Mucosa of stomach (tissue), 1 donor: ENCODE measurements around the gene SLC41A3.
A peak's percentile ranks its signal among the peaks of the same experiment; 100 is the strongest.
"Not testable (repeated sequence)": the region's sequence is repeated elsewhere in the genome, so short reads cannot be mapped to it uniquely, and the experiment has no call there.

ENCODE experiments used
- H3K27me3 ChIP-seq: one replicate; pipeline ENCODE4 v1.7.0; 2013; ENCODE audit warnings: mild to moderate bottlenecking, low read length; ENCODE audit not compliant: control insufficient read depth, insufficient read depth
- H3K36me3 ChIP-seq: one replicate; pipeline ENCODE4 v1.7.0; 2013; ENCODE audit warnings: low read length; ENCODE audit not compliant: control insufficient read depth, insufficient read depth
- H3K4me1 ChIP-seq: one replicate; pipeline ENCODE4 v1.7.0; 2013; ENCODE audit warnings: mild to moderate bottlenecking, low read length; ENCODE audit not compliant: control insufficient read depth, insufficient read depth
- H3K4me3 ChIP-seq: one replicate; pipeline ENCODE4 v1.7.0; 2013; ENCODE audit warnings: low read length
- H3K9ac ChIP-seq: one replicate; pipeline ENCODE4 v1.7.0; 2013; ENCODE audit warnings: mild to moderate bottlenecking, low read length, moderate library complexity
- H3K9me3 ChIP-seq: one replicate; pipeline ENCODE4 v1.7.0; 2013; ENCODE audit warnings: mild to moderate bottlenecking, low read length, moderate library complexity; ENCODE audit not compliant: control insufficient read depth
- donor health status: Pancreatic carcinoma.

The SLC41A3 gene

DNA sequence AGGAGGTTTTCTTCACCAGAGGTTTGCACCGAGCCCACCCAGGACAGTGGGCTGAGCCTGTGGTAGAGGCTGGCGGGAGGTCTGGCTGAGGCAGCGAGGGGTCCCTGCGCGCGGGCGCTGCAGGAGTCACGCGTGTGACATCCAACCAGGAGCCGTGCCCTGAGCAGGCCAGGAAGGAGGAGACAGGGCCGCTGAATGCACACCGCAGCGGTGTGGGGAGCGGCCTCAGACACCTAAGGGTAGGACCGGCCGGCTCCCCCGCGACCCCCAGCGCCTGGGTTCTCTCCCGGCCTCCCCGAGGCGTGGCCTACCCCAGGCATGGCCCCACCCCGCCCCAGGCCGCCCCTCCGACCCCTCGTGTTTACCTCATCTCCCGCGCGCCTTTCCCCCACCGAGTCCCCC is 412 bp downstream of the SLC41A3 start:
- Histone ChIP-seq H3K27me3 (no peaks in the 10 kb centered on the region), H3K36me3 (no peaks in the 10 kb centered on the region), H3K4me1 (peaks cover 7% of the 10 kb centered on the region), H3K9me3 (no peaks in the 10 kb centered on the region), H3K9ac (peak overlapping the region; percentile 81), H3K4me3 (peak overlapping the region; percentile 49)

DNA sequence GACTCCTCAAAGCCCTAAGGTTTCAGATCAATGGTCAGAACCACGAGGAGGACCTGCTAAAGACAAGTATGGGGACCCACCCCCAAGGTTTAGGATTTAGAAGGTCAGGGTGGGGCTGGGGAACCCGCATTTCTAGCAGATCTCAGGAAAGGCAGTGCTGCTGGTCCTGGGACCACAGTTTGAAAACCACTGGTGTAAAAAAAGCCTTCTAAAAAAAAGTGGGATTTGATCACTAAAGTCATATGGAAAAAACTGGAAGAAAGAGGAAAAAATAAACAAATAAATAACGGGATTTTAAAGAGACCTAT is 832 bp downstream of the SLC41A3 start:
- H3K9ac ChIP-seq = peak overlapping the region; percentile 81
- no peaks in the 10 kb centered on the region for H3K36me3 ChIP-seq
- H3K27me3 ChIP-seq = no peaks in the 10 kb centered on the region

DNA sequence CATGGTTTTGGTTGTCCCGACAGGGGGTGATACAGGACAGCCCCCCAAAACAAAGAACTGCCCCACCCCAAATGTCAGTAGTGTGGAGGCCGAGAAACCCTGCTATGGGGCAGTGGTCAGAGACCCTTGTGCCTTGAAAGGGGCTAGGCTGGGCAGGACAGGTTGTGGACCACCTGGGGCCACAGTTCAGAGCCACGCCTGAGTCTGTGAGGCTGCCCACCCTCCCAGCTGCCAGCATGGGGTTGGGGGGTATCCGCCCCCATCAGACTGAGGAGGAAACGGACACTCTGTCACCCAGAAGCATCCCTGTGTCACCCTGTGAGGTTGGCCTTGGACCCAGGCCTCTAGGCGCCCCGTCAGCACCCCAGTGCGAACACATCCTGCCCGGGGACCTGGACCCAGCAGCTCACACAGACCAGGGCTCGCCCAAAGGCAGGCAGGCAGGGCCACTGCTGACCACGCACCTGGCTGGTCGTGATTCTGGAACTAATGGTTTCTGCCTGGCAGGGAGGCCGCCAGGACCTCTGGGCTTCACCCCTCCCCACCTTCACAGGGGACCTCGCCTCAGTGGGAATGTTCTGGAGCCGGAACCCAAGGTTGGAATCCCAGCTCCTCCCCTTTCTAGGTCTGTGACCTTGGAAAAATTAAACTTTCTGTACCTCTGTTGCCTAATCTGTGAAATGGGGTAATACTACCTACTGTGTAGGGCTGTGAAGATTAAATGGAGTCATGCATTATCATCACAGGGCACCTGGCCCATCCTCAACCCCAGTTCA is 1.4 kb downstream of the SLC41A3 start:
- Histone ChIP-seq H3K27me3 (no peaks in the 10 kb centered on the region), H3K9me3 (no peaks in the 10 kb centered on the region), H3K36me3 (no peaks in the 10 kb centered on the region), H3K9ac (no peak overlapping the region), H3K4me1 (peaks cover 7% of the 10 kb centered on the region), H3K4me3 (no peak overlapping the region)

More for the DNA sequence above, 832 bp downstream of the SLC41A3 start:
- H3K4me3 ChIP-seq = peak overlapping the region; percentile 49
- peaks cover 7% of the 10 kb centered on the region for H3K4me1 ChIP-seq
- H3K9me3 ChIP-seq = no peaks in the 10 kb centered on the region

DNA sequence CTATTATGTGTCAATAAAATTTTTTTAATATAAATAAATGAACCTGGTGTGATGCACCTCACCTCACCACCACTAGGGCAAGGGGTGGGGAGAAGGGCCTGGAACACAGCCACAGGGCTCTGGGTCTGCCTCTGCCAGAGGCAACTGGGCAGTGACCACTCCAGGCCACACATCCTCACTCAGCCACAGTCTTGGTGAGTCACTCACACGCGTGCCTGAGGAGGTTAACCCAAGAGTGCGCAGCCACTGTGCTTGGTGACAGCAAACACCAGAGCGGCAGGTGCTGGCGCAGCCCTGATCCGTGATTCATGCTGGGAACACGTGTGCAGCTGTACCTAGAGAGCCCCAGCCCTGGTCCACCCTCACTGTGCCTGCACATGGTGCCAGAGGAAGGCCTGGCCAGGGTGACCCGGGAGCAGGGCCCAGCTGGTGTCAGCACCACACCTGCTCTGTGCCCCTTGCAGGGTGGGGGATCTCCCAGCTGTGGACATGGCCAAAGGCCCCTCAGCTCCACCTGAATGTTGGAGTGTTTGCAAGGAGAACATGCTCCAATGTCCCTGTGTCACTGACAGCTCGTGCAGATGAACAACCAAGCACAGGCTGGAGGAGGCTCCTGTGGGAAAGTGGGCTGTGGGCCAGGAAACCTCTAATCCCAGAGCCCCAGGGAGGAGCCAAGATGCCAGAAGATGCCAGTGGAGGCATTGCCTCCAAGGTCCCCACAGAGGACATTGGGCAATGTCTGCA is 2.1 kb downstream of the SLC41A3 start:
- no peaks in the 10 kb centered on the region for H3K36me3 ChIP-seq
- H3K9ac ChIP-seq = no peak overlapping the region
- H3K9me3 ChIP-seq = no peaks in the 10 kb centered on the region
- no peaks in the 10 kb centered on the region for H3K27me3 ChIP-seq
- peaks cover 7% of the 10 kb centered on the region for H3K4me1 ChIP-seq
- no peak overlapping the region for H3K4me3 ChIP-seq

DNA sequence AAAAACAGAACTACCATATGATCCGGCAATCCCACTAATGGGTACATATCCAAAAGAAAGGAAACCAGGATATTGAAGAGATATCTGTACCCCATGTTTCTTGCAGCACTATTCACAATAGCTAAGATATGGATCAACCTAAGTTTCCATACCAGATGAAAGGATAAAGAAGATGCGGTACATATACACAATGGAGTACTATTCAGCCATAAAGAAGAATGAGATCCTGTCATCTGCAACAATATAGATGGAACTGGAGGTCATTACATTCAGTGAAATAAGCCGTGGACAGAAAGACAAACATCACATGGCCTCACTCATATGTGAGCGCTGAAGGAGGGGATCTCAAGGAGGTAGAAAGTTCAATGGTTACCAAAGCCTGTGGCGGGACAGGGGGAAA is 3.0 kb downstream of the SLC41A3 start:
- H3K36me3 ChIP-seq = no peaks in the 10 kb centered on the region
- no peak overlapping the region for H3K4me3 ChIP-seq
- peaks cover 7% of the 10 kb centered on the region for H3K4me1 ChIP-seq
- H3K27me3 ChIP-seq = no peaks in the 10 kb centered on the region
- no peaks in the 10 kb centered on the region for H3K9me3 ChIP-seq
- no peak overlapping the region for H3K9ac ChIP-seq

DNA sequence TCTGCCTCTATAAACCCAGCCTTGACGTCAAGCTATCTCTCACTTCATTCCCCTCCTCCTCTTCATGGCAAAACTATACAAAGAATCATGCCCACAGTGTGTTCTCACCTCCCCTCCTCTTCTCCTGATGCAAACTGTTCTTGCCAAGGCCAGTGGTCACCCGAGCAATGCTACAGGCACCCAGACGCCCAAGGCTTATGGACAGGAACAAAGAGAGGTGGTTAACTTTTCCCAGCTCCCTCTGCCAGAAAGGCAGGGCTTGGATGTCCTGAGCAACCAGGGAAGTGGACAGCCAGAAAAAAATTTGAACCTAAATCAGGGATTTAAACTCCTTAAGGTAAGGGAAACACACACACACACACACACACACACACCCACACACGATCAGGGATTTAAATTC is 5.1 kb downstream of the SLC41A3 start:
- H3K9me3 ChIP-seq = no peaks in the 10 kb centered on the region
- H3K36me3 ChIP-seq = no peaks in the 10 kb centered on the region
- no peak overlapping the region for H3K9ac ChIP-seq
- no peaks in the 10 kb centered on the region for H3K27me3 ChIP-seq
- peaks cover 7% of the 10 kb centered on the region for H3K4me1 ChIP-seq
- no peak overlapping the region for H3K4me3 ChIP-seq

DNA sequence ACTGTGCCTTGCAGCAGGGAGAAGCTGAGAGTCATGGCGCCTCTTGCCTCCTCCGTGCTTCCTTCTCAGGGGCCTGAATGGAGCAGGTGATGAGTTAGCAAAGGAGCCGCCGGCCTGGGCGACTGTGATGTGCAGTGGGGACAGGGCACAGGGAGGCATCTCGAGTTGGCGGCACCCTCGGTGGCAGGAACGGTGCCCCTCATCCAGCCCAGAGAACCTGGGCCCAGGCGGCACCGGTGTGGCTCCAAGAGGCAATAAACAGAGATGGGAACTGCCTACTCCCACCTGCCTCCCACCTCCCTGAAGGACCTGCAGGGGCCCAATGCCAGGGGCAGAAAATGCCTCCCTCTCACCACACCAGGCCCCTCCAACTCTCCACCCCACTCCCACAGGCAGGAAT is 6.2 kb downstream of the SLC41A3 start:
- Histone ChIP-seq H3K27me3 (no peaks in the 10 kb centered on the region), H3K9me3 (no peaks in the 10 kb centered on the region), H3K4me3 (no peak overlapping the region), H3K36me3 (no peaks in the 10 kb centered on the region), H3K9ac (no peak overlapping the region), H3K4me1 (peaks cover under 1% of the 10 kb centered on the region)

DNA sequence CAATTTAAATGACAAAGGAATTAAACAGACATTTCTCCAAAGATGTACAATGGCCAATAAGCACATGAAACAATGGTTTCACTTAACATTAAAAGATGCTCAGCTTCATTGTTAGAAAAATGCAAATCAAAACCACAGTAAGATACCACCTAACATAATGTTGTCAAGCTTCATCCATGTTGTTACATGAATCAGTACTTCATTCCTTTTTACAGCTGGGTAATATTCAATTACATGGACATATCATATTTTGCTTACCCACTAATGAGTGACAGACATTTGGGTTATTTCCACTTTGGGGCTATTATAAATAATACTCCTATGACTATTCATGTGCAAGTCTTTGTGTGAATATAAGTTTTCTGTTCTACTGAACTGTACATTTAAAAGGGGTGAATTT is 7.8 kb downstream of the SLC41A3 start:
- H3K9ac ChIP-seq = no peak overlapping the region
- no peak overlapping the region for H3K4me3 ChIP-seq
- no peaks in the 10 kb centered on the region for H3K36me3 ChIP-seq
- no peaks in the 10 kb centered on the region for H3K4me1 ChIP-seq
- H3K9me3 ChIP-seq = no peaks in the 10 kb centered on the region
- H3K27me3 ChIP-seq = no peaks in the 10 kb centered on the region

DNA sequence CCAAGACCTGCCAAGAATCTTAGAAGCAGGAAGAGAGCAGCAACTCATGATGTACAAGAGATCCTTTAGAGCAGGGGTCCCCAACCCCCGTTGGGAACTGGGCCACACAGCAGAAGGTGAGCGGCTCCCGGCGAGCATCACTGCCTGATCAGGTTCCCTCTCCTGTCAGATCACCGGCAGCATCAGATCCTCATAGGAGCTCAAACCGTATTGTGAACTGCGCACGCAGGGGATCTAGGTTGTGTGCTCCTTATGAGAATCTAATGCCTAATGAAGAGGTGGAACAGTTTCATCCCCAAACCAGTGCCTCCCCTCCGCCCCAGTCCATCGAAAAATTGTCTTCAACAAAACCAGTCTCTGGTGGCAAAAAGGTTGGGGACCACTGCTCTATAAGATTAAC is 13.8 kb downstream of the SLC41A3 start:
- Histone ChIP-seq H3K4me1 (peaks cover 3% of the 10 kb centered on the region), H3K4me3 (no peak overlapping the region), H3K36me3 (no peaks in the 10 kb centered on the region), H3K9ac (no peak overlapping the region), H3K27me3 (no peaks in the 10 kb centered on the region), H3K9me3 (no peaks in the 10 kb centered on the region)

DNA sequence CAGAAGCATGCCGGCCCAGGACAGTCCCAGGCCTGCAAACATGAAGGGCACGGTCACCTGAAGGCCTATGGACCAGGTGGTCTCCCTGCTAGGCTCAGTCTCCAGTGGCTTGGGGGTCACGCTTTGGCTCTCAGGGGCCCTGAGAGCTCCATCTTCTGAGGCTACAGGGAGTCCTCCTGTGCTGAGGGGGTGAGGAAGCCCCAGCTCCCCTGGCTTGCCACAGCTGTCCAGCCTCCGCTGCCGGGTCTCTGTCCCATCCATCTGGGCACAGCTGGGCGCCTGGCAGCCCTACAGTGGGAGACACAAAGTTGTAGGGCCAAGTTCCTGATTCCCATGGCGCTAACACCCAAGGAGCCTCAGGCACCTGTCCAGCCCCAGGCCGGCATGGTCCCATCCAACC is 16.0 kb downstream of the SLC41A3 start:
- H3K36me3 ChIP-seq = no peaks in the 10 kb centered on the region
- H3K9ac ChIP-seq = no peak overlapping the region
- no peaks in the 10 kb centered on the region for H3K27me3 ChIP-seq
- H3K9me3 ChIP-seq = no peaks in the 10 kb centered on the region
- peaks cover 12% of the 10 kb centered on the region for H3K4me1 ChIP-seq
- no peak overlapping the region for H3K4me3 ChIP-seq

DNA sequence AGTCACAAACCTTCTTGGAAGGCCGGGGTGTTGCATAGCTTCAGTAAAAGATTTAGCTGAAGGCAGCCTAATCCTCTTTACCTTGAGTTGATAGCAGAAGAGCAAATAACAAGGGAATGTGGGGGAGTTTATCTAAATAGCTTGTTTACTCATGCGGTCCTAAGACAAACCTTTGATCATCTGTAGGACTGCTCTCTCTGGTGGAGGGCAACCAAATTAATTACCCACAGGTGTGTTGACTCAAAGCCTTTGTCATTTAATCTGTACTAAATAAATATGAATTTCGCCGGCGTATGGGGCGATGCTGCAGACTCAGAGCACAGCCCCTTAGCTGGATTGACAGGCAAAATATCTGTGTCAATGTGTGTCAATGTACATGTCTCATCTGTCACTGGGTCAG is 17.2 kb downstream of the SLC41A3 start:
- H3K4me3 ChIP-seq, H3K9ac ChIP-seq, H3K9me3 ChIP-seq, H3K36me3 ChIP-seq, H3K27me3 ChIP-seq: not testable (repeated sequence)
- H3K4me1 ChIP-seq = peaks cover 12% of the 10 kb centered on the region

DNA sequence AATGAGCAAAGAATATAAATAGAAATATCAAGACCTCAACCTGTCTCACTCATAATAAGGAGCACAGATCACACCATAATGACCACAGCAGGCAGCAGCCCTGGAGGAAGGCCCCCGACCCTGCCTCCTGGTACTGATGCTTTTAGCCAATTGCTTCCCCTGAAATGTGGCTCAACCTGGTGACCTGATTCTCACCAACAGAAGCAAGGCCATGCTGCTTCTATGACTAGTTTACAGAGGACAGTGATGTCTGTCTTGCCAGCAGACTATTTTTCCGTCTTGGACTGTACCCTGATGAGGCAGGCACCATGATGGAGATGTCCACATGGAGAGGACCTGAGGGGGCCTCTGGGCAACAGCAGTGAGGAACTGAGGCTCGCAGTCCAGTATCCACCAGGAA is 18.0 kb downstream of the SLC41A3 start:
- H3K27me3 ChIP-seq = no peaks in the 10 kb centered on the region
- H3K9me3 ChIP-seq = no peaks in the 10 kb centered on the region
- H3K4me3 ChIP-seq = no peak overlapping the region
- no peaks in the 10 kb centered on the region for H3K36me3 ChIP-seq
- H3K4me1 ChIP-seq = peaks cover 12% of the 10 kb centered on the region
- no peak overlapping the region for H3K9ac ChIP-seq
